Ectodermal cell (in vitro differentiated cells): ENCODE measurements around the gene ST6GAL2.

Source experiments
- H3K27ac ChIP-seq: 2 replicates; pipeline ENCODE4 v1.7.0; 2013; ENCODE audit warnings: mild to moderate bottlenecking, low read depth, low read length; ENCODE audit not compliant: insufficient read depth, poor library complexity, severe bottlenecking
- H3K27me3 ChIP-seq: 2 replicates; pipeline ENCODE4 v1.7.0; 2013; ENCODE audit warnings: mild to moderate bottlenecking, low read length; ENCODE audit not compliant: insufficient read depth, control insufficient read depth, poor library complexity, severe bottlenecking
- H3K36me3 ChIP-seq: one replicate; pipeline ENCODE4 v1.7.0; 2013; ENCODE audit warnings: low read length; ENCODE audit not compliant: control insufficient read depth, insufficient read depth
- H3K4me1 ChIP-seq: one replicate; pipeline ENCODE4 v1.7.0; 2013; ENCODE audit warnings: low read length; ENCODE audit not compliant: control insufficient read depth, insufficient read depth
- H3K4me3 ChIP-seq: 2 replicates; pipeline ENCODE4 v1.7.0; 2013; ENCODE audit warnings: low read depth, low read length, control low read depth; ENCODE audit not compliant: insufficient read depth
- H3K9me3 ChIP-seq: 2 replicates; pipeline ENCODE4 v1.7.0; 2013; ENCODE audit warnings: mild to moderate bottlenecking, low read length, moderate library complexity; ENCODE audit not compliant: control insufficient read depth
- WGBS, 2 experiments: methylation state at CpG; one replicate each; pipeline ENCODE4 v1.1.7; 2013; ENCODE audit warnings: missing lambda C conversion rate in 2 of 2; 5-methylcytosine and 5-hydroxymethylcytosine counted together

ST6GAL2 gene

DNA sequence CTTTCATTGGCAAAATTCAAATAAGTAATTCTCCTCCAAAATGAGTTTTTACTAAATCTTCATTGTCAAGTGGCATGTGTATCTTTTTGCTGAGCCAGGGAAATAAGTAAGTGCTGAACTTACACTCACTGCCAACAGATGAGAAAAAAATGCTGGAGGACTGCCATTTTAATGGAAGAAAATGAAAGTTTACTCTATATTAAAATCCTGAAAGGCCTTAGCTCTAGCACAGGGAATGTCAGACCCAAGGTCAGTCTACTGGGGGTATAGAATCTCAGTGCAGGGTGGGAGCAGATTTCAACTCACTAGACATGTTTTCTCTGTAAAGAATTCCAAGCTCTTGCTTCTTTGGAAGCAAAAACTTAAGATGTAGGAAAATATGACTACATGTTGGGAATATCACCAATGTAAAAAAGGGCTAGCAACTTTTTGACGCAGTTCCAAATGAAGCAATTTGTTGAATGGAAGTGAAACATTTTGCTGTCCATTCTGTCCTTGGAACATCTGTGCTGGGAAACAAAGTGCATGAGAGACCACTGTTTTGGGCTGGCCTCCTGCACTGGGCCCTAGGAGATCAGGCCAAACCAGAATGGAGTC lies 127.0 kb downstream of the ST6GAL2 start:
- Histone ChIP-seq H3K4me3 (no peak overlapping the region), H3K4me1 (no peaks in the 10 kb centered on the region), H3K9me3 (no peaks in the 10 kb centered on the region), H3K36me3 (no peaks in the 10 kb centered on the region), H3K27me3 (no peaks in the 10 kb centered on the region), H3K27ac (no peak overlapping the region)
- 96 to 98% methylated on average over 1 of the region's 1 CpG for WGBS, 2 experiments
